Sigmoid colon (tissue), 3 donors: ENCODE measurements around the gene STING1.

Experiments used
- POLR2A ChIP-seq, 2 donors: fragments of 450-650 bp; IDR thresholded peaks; one replicate each; pipeline ENCODE4 v1.6.1; 2016; ENCODE audit warnings: antibody characterized with exemption in 2 of 2, mild to moderate bottlenecking in 2 of 2, moderate library complexity in 2 of 2
- TF ChIP-seq, protein P1 (sequence below), 4 experiments: fragments of 450-650 bp in 3 of 4; fragments of 200-600 bp in 1 of 4; IDR thresholded peaks; one replicate each; pipeline ENCODE4 v1.5.1; 2016 to 2019; ENCODE audit warnings: antibody characterized with exemption in 4 of 4, mild to moderate bottlenecking in 3 of 4, moderate library complexity in 2 of 4

DNA sequence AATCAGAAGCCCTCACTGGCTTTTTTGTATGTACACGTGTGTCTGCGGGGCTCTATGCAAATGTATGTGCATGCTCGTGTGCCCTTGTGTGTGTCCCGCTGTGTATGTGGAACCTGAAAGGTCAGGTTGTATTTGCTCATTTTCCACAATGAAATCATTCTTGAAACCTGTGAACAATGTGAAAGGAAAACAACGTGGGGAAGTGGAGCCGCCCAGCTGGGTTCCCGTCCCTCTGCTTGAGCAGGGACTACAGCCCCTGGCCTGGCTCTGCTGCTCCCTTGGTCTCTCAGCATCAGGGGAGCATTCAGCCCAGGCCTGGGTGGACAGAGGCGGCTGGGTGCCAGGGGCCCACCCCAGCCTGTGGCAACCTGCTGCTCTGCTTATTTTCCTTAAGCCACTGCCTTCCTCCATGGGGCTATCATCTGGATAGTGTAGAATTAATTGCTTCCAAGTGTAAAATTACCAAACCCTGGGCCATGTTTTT lies 23.1 kb downstream of the STING1 start:
- TF ChIP-seq, protein P1, sequence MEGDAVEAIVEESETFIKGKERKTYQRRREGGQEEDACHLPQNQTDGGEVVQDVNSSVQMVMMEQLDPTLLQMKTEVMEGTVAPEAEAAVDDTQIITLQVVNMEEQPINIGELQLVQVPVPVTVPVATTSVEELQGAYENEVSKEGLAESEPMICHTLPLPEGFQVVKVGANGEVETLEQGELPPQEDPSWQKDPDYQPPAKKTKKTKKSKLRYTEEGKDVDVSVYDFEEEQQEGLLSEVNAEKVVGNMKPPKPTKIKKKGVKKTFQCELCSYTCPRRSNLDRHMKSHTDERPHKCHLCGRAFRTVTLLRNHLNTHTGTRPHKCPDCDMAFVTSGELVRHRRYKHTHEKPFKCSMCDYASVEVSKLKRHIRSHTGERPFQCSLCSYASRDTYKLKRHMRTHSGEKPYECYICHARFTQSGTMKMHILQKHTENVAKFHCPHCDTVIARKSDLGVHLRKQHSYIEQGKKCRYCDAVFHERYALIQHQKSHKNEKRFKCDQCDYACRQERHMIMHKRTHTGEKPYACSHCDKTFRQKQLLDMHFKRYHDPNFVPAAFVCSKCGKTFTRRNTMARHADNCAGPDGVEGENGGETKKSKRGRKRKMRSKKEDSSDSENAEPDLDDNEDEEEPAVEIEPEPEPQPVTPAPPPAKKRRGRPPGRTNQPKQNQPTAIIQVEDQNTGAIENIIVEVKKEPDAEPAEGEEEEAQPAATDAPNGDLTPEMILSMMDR (IDR thresholded peaks at IDR 0.05): no peak
- no peak for TF ChIP-seq POLR2A (IDR thresholded peaks at IDR 0.05)
